ENCODE measurements around the gene FTL.

Gene FTL

GRCh38 chr19:48965806-48966540 is 864 bp downstream of the FTL start:
- DNase-seq (ENCODE audit: low read depth, low spot score): no peak

DNA sequence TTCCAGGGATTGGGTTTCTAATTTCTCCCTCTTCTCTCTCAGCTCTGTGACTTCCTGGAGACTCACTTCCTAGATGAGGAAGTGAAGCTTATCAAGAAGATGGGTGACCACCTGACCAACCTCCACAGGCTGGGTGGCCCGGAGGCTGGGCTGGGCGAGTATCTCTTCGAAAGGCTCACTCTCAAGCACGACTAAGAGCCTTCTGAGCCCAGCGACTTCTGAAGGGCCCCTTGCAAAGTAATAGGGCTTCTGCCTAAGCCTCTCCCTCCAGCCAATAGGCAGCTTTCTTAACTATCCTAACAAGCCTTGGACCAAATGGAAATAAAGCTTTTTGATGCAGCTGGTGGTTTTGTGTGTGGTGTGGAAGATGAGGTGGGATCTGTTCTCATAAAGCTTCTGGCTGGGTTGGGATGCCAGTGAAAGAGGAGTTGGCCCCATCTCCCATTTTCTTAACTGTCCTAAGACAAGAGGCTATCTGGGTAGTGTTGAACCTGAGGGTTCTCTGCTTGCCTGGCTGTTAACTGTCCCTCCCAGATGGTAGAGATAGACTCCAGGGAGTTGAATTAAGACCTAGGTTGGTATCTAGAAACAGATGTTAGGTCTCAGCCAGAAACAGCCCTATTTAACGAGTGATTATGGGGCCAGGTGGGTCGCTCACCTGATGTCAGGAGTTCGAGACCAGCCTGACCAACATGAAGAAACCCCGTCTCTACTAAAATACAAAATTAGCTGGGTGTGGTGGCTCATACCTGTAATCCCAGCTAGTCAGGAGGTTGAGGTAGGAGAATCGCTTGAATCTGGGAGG is 1.6 kb downstream of the FTL start:
- DNase-seq (ENCODE audit: low read depth, low spot score): no peak

- no peak for DNase-seq (ENCODE audit: low read depth, low spot score)
These were observed 2.5 kb downstream of the FTL start for GRCh38 chr19:48967346-48968178.

- no peak for DNase-seq (ENCODE audit: low read depth, low spot score)
These were observed 3.1 kb downstream of the FTL start for GRCh38 chr19:48968179-48968661.

DNA sequence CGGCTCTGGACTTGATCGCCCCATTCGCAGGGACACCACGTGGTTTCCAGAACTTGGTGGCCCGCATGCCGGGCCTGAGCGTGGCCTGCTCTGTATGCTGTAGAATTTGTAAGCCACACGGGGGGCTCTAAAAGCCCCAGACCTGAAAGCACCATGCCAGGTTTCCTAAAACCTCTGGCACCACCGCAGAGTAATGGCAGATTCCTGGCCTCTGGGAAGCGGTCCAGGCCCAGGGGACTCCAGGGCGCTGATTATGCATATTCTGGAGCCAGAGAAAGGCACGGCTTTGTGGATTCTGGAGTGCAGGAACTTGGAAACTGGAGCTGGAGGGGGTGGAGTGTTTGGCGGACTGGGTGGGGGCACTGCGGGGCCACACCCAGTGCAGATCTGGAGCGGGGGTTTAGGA is 3.7 kb downstream of the FTL start:
- DNase-seq (ENCODE audit: low read depth, low spot score): no peak

DNA sequence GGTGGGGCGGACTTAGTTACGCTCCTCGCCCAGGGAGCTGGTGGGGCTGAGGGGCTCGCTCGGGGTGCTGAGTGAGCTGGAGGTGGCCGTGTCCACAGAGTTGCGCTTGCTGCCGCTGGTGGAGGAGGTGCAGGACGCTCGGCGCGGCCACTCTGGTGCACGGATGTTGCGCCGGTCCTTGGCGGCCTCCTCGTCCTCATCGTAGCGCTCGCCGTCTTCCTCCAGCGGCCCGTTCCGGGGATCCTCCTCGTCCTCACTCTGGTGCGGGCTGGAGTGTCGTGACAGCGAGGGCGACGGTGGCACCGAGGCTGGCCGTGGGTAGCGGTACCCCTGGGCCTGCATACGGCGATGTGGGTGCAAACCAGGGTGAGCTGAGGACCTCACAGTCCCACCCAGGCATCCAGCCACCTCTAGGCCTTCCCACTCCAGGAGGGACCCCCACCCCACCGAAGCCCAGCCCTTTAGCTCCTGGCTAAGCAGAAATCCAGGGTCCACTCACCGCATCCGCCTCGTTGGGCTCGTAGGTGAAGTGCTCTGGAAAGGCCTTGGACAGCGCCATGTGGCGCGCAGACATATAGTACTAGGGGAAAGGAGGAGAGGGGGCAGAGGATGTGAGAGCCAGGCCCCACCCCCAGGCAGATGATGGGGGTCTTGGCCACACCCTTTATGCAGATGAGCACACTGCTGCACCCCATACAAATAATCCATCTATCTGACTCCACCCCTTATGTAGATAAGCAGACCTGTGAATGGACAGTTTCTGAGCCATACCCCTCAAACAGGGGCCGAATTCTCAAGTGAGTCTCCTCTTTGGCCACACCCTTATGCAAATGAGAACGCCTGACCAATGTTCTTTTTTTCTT is 4.4 kb downstream of the FTL start:
- no peak for DNase-seq (ENCODE audit: low read depth, low spot score)

- no peak for DNase-seq (ENCODE audit: low read depth, low spot score)
These were observed 5.1 kb downstream of the FTL start for GRCh38 chr19:48970139-48970766.

DNA sequence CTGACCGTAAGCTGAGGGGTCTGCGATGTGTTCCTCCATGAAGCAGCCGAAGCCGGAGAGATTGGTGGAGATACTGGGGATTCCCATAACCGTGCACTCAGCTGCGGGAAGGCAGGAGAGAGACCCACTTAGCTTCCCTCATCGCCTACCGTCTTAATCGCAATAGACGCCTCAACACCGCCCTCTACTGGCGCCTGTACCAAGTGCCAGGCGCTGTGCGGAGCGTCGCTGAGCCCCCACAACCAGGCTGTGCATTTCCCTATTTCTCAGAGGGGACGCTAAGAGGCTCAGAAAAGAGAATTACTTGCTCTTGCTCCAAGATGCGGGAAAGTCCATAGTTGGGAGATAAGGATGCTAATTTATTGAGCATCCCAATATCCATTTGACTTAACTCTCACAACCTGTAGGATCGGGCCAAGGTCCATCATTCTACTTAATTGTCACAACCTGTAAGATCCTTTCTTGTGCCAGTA is 5.8 kb downstream of the FTL start:
- DNase-seq (ENCODE audit: low read depth, low spot score): no peak

DNA sequence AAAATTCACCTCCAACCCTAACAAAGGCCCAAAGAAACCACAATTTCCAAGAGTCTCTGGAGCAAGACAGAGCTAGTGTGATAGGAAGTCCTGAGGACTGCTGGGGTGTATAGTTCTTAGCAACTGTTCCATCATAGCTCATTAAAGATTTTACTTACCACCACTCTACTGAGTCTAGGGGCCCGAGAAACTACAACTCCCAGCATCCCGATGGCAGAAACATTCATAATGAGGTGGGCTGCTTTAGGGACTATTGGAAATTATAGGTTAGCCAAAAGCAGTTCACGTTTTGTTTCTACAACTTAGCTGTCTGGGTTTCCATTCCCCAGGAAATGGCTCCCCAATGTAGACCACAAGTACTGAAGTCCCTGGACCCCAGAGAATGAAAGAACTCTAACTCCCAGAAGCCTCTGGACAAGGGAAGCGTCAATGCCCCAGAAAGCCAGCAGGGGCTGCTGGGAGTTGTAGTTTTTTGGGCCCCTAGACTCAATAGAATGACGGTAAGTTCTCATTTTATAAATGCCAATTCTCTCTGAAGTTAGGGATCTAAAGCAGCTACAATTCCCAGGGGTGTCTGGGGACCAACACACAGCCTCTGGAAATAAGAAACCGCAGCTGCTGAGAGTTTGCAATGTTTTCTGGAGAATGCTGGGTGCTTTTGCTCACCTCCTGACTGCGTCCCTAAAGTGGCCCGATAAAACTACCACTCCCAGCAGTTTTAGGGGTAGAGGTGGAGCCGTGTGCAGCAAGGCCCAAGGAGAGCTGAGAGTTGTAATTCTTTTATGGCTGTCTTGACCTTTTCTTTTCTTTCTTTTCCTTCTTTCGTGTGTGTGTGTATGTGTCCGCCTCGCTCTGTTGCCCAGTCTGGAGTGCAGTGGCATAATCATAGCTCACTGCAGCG is 11.1 kb downstream of the FTL start:
- DNase-seq (ENCODE audit: low read depth, low spot score): no peak

DNA sequence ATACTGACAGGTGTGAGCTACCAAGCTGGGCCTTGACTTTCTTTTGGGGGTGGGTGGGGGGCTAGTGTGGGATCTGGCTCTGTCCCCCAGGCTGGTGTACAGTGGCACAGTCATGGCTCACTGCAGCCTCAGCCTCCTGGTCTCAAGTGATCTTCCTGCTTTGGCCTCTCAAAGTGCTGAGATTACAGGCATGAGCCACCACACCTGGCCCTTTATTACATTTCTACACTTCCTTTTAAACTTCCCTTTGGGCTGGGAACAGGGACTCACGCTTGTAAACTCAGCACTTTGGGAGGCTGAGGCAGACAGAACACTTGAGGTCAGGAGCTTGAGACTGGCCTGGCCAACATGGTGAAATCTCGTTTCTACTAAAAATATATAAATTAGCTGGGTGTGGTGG is 12.0 kb downstream of the FTL start:
- no peak for DNase-seq (ENCODE audit: low read depth, low spot score)

DNA sequence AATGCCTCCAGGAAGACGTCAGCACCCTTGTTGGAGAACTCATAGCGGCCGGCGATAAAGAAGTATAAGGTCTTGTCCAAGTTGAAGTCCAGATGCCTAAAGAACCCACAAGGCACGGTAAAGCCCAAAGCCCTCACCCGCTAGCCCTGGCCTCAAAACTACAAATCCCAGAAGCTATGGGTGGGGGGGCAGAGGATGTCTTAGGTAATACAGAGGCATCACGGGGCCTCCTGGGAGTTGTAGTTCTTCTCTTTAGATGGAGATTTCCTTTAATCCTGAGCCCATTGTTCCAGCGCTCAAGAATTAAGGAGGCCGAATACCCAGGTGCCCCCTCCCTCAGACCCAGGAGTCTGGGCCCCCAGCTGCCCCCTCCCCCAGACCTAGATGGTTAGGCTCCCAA is 17.2 kb downstream of the FTL start:
- no peak for DNase-seq (ENCODE audit: low read depth, low spot score)

GRCh38 chr19:48985711-48986110 is 20.6 kb downstream of the FTL start:
- DNase-seq (ENCODE audit: low read depth, low spot score): no peak

DNA sequence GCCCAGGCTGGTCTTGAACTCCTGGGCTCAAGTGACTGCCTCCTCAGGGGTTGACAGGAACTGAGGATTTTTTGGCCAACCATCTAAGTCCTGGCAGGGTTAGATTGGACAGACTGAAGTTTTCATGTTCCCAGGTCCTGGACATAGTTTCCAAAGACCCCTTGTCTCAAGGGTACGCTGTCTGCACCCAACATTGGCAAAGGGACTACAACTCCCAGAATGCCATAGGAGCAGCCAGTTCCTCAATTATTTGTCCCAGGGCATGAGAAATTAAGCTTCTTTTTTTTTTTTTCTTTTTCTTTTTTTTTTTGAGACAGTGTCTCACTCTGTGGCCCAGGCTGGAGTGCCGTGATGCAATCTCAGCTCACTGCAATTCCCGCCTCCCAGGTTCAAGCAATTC is 21.1 kb downstream of the FTL start:
- no peak for DNase-seq (ENCODE audit: low read depth, low spot score)

DNA sequence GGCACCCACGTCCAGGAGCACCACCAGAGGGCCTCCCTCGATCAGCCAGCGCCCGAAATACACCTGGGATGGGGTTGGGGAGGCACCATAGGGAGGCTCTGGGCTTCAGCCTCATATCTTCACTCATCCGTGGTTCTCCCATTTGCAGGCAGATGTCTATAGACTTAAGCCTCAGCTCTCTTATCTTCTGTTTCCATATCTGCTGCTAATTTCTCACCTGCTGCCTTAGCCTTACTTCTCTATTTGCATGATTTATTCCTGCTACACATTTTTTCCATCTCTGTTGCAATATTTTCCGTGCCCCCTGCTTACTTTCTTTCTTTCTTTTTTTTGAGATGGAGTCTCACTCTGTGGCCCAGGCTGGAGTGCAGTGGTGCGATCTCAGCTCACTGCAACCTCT is 22.2 kb downstream of the FTL start:
- DNase-seq (ENCODE audit: low read depth, low spot score): no peak

DNA sequence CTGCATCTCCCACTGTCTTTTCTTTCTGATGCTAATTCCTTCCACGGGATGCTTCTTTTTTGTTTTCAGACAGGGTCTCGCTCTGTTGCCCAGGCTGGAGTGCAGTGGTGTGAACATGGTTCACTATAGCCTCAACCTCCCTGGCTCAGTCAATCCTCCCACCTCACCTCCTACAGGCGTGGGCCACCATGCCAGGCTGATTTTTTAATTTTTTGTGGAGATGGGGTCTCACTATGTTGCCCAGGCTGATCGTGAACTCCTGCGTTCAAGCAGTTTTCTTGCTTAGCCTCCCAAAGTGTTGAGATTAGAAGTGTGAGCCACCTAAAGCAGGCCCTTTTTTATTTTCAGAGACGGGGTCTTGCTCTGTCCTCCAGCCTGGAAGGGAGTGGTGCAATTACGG is 23.2 kb downstream of the FTL start:
- no peak for DNase-seq (ENCODE audit: low read depth, low spot score)

DNA sequence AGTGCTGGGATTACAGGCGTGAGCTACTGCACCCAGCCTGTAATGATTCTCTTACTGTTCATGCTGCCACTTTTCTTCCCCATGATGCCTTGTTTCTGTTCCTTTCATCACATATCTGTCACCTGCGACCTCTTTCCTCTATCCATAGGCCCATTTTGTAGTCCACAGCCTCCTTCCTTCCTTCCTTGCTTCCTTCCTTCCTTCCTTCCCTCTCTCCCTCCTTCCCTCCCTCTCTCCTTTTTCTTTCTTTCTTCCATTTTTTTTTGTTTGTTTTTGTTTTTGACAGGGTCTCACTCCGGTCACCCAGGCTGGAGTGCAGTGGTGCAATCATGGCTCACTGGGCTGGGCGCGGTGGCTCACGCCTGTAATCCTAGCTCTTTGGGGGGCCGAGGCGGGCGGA is 23.8 kb downstream of the FTL start:
- DNase-seq (ENCODE audit: low read depth, low spot score): no peak

- DNase-seq (ENCODE audit: low read depth, low spot score): no peak
These were observed 24.7 kb downstream of the FTL start for GRCh38 chr19:48989701-48990291.

DNA sequence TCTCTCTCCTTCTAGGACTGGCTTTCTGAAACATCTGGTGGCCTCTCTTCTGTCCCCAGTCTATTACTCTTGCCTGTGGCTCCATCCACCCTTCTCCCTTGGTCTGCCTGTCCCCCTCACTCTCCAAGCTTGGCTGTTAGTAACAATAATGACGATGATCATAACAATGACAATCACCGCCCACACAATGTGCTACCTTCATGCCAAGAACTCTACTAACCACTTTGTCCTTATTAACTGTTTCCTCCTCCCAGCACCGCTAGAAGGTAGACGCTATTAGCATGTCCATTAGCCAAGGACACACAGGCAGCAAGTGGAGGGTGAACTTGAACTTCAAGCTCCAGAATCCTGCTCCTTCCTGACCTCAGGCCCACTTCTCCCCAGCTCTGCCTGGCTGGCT is 25.3 kb downstream of the FTL start:
- no peak for DNase-seq (ENCODE audit: low read depth, low spot score)

GRCh38 chr19:48991011-48991609 is 26.0 kb downstream of the FTL start:
- no peak for DNase-seq (ENCODE audit: low read depth, low spot score)
